HT-29 (cell line): ENCODE results near the gene ZNF423. TPM values are rescaled to one million over a fixed set of nuclear protein-coding genes. Genes with fewer than 3 reads are reported as not detected.

Experiments
- DNase-seq: peaks from one replicate; pipeline ENCODE4 v3.0.0-alpha.2; 2015; ENCODE audit warnings: low spot score
- total RNA-seq: library from RNA; depleted of rRNA; stranded (reverse); fragments of >200 nt; shearing (Covaris generic); gene quantifications from 2 replicates; pipeline ENCODE4 v1.2.3, GENCODE V29; 2014

The ZNF423 gene
- total RNA-seq, 1 experiment from 2014 or later: not detected

DNA sequence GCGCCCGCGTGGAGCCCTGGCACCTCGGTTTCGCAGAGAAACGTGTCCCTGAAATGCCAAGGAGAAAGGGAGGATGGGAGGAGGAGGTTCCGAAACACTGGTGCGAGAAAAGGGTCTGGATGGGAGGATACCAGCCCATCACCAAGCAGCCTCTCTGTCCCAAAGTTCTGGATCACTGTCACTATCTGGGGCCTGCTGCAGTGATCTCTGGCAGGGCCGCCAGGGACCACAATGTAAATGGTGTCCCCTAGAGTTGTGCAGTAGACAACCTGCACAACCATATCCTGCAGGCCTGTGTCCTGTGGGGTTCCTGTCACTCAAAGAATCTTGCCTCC lies 253.0 kb downstream of the ZNF423 start:
- no peak for DNase-seq

DNA sequence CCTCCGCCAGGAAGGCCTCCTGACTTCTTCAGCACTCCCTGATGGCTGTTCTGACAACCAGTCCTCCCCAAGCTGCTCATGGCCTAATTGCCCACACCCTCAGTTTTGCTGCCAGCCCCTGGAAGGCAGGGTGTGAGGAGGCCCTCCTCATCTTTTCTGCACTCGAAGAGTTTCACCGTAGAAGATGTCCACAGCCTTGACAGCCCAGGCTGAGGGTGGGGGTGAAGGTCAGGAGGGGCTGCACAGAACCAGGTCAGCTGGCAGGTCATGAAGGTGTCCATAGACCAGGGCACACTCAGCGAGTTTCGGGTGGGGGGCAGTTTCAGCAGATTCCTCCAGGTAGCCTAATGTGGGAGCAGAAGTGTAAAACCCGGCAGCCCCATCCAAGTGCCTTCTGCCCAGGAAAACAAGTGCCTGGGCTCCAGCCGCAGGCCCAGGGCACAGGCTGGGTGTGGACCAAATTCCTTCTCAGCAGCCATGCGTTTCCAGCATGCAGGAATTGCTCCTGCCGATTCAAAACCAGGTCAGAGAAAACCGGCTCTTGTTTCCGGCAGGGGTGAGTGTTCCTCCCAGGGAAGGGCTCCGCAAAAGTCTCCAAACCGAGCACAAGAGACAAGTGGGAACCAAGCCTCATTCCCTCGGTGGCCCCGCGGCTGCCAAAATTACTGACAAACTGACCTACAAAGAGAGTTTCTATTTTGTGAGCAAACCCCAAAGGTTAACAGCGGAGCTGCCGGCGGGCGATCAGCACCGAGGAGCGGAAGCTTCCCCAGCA lies 253.5 kb downstream of the ZNF423 start:
- DNase-seq: no peak

DNA sequence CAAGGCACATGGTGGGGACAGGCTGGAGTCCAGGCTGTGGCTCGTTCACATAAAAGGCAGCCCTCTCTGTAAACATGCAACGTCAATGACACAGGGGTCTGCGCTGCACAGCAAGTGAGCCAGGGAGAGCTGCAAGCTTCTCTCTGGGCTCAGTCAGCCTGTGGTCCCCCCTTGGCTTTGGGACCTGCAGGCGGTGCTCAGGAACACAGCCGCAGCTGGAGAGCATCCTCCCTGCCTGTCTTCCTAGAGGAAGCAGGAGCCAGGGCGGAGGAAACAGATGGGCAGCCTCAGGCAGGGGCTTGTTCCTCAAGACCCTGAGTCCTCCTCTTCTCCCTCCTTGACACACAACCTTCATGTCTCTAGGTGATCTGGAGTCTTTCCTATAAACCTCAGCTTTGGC lies 254.3 kb downstream of the ZNF423 start:
- DNase-seq: no peak

DNA sequence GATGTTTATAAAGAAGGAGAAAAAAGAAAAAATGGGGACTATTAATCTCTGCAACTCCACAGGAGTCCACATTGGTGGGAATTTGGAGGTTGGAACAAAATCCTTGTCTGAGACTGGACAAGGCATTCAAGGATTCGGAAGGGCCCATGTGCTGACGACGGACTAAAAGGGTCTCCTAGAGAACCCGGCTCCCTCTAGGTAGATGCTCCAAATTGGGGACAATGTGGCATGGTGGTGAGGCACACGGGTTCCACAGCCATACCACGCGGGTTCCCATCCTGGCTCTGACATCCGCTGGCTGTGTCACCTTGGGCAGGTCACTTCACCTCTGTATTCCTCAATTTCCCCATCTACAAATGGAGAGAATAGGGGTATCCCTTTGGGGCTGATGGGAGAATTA lies 254.9 kb downstream of the ZNF423 start:
- DNase-seq: no peak

DNA sequence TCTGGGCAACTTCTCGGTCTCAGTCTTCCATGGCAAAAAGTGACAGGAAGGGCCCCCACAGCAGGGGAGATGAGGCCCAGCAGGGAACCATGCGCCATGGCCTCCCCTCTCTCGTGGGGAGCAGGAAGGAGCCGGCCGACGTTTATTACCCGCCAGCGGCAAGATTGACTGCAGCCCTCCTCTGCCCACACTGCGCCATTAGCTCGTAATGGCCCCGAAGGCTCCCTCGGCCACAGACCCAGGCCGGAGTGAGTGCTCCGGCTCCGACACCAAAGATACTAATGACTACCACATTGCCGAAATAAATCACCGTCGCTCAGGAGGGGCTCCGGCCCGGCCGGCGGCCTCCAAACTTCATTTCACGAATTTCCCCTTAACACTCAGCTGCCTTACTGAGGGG lies 255.4 kb downstream of the ZNF423 start:
- no peak for DNase-seq

DNA sequence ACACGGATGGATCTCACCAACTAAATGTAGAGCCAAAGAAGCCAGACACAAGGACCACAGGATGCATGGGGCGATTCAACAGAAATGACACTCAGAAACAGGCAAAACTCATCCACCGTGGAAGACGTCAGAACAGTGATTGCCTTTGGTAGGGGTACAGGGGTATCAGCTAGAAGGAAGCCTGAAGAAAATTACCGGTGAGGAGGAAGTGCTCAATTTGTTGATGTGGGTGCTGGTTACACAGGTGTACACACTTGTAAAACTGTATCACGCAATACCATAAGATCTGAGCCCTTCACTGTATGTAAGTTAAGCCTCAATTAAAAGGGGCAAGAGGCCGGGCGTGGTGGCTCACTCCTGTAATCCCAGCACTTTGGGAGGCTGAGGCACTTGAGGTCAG lies 256.2 kb downstream of the ZNF423 start:
- no peak for DNase-seq

DNA sequence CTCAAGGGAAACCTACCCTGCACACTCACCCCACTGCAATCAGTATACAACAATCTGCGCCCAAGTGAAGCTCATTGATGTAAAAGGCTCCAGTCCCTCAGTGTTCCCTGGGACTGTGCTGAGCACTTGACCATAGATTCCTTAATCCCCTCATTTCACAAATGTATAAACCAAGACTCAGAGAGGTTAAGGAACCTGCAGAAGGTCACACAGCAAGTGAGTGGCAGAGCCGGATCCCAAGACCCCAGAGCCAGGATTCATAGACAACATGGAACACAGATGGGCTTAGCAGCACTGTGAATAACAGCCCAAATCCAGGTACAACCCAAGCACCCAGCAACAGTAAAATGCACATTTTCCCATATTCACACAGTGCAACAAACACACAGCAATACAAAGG lies 256.6 kb downstream of the ZNF423 start:
- DNase-seq: no peak

DNA sequence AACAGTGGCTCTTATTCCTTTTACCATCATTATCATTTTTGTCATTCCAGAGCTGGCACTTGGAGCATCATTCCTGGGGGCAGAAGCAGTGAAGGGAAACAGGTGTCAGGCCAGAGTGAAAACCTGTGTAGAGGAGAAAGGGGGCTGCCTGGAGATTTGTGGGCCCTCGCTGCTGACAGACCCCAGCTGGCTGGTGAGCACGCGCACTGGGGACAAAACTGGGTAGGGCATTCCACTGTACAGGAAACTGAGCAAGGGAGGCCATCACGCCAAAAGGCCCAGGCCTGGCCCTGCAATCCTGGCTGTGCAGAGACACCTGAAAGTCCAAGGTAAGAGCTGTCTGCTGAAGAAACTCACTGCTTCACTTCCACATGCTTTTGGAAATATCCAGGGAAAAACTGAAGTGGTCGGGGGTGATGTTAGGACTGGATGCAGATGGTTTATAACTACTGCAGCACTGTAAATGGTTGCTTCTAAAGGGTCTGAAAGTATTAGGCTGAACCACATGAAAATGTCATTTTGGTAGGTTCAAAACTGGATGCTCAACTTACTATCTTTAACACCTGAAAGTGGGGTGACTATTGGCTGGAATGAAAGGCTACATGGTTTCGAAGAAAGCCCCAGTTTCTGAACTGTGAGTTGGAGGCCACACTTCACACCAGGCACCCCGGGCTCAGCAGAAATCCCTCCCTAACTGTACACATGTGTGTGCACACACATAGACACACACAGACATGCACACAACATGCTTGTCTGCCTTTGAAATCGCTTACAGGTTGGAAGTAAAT lies 257.3 kb downstream of the ZNF423 start:
- no peak for DNase-seq

DNA sequence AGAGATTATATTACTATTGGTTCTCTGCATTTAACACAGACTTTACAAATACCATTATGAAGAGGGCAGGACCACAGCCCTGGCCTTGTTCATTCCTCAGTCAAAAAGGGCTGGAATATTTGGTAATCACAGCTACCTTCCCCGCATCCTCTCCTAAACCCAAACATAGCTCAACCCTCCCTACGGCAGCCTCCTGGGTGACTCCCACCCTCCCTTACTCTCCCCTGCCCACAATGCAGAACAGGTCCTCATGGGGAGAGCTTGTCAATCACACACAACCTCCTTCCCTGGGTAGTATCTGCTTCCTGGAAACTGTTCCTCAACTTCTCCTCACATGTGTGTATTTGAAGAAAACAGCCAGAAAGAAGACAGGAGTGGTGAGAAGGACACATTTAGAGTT lies 258.1 kb downstream of the ZNF423 start:
- DNase-seq: no peak

DNA sequence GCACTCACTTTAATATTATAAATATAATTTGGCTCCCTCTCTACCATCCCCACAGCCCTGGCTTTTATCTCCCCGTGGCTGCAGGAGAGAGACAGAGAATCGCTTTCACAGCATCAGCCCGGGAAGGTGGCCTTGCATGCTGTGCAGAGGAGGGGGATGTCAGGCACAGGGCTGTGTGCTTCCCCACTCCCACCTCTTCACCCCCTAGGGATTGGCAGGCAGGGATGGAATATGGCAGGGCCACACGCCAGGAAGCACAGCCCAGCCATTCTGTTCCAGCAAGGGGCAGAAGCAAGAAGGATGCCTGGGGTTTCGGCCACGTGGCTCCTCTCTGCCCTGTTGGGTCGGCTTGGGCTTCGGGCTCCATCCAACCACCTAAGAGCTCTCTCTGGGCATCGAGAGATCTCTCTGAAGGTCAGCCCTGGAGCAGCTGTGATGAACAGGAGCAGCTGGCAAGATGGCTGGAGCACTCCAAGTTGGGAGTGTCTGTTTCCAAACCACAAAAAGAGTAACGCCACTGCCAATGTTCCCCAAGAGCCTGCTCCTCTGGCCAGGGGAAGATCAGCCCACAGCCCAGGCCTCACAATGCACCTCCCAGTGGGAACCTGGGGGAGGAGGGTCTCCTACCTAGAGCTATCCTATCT lies 259.1 kb downstream of the ZNF423 start:
- DNase-seq: no peak

DNA sequence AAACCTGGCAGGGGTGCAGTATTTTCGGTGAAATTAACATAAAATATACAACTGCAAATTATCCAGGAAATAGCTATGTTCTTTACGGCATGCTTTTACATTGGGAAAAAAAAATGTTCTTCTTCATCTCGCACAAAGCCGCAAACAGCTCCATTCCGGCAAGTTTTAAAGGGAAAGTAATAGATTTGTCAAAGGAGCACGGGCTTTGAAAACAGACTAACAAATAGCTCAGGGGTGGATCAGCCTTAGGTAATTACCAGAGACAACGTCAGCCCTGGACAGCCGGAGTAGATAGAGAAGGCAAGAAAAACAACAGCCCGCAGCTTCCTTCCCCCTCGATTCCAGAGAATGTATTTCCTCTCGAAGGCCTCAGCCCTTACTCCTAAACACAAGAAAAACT lies 259.8 kb downstream of the ZNF423 start:
- no peak for DNase-seq

DNA sequence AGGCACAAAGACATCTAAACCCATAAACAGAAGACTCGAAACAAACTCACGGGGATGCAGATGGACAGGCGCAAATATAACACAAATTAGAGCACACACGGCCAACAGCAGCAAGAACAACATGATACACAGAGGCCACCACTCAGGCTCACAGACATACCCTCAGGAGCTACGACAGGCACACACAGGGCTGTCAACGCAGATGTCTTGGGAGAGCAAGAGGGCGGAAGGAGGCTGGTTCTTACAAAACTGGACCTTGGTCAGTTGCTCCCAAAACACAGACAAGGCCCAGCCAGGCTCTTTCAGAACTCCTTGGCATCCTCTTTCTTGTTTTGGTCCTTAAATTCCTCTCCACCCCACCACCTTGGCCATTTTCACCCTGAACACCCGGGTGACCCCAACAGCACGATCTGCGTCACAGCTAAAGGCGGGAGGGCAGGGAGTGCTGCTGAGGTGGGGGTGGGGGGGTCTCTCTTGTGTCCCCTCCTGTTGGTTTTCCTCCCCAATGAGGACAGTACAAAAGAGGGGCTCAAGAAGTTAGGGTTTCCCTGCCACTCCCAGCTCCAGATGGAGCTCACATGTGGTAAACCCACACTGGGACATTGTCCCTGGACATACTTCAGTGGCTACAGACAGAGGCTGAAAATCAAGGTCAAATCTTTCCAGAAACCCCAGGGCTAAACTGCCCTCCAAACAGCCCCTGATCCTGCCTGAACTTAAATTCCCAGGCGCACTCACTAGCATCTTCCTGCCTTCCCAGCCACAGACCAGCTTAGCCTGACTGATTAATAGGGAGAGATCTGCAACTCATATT lies 261.0 kb downstream of the ZNF423 start:
- DNase-seq: no peak

DNA sequence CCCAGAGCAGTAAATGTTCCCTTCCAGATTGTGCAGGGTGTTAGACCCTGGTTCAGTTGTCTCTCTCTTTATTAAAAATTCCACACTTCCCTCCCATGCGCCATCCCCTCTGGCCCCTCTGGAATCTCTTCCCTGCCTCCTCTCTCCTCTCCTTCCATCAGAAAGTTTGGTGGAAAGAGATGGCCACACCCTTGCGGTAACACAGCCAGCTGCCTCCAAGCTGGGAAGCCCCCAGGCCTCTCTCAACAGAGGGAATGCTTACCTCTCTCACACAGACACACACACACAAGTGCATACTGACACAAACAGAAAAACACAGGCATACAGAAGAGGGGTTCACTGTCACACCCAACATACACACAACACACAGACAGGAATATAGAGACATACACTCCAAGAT lies 261.8 kb downstream of the ZNF423 start:
- no peak for DNase-seq

DNA sequence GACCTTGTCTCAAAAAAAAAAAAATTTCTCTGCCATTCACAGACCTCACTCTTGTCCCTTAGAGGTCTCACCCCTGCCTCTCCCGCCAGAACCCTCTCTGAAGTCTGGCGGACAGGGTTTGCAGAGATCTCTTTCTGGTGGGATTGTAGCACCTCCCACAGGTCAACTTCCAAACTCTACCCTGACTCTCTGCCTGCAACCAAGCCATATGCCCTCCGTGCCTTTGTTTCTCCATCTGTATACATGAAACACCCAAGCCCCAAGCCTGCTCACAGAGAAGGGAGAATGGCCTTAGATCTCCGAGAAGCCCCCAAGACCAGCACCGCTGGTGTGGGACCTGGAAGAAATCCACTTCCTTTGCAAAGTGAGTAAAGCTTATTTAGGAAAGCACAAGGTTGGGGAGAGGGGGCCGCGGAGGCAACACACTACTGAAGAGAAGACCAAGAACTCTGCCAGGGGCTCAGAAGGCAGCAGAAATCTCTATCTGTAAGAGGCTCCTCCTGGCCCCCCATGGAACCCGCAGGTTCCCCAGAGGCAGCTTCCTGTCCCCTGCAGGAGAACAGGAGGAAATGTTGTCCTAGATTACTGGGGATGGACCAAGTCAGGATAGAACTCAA lies 262.4 kb downstream of the ZNF423 start:
- DNase-seq: no peak

DNA sequence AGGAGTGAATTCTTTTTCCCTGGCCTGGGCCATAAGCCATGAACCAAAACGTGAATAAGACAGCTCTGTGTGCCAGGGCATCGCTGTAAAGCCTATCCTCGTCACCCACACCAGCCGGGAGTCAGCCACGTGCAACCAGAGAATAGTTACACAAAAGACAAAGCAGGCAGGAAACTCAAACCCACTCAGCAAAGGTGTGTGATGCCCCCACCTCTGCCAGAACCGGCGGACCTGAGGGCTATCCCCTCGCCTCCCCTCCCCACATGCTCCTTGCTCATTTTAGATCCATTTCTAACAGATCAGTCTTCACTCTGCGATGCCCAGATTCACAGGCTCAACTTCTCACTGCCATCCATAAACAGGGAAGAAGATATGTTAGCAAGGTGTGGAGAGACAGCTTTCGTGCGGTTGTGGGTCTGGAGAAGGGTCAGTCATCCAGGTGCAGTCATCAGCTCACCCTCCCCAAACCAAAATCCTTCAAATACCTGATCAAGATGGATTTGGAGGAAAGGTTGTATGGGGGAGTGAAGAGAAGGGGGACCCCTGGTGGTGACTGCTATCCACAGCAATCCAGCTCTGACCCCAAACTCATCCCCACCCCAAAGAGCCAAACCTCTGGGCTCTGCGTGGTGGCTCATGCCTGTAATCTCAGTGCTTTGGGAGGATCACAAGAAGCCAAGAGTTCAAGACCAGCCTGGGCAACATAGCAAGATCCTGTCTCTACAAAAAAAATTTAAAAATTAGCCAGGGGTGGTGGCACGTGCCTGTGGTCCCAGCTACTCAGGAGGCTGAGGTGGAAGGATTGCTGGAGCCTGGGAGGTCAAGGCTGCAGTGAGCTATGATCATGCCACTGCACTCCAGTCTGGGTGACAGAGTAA lies 263.1 kb downstream of the ZNF423 start:
- DNase-seq: peak; percentile 41

DNA sequence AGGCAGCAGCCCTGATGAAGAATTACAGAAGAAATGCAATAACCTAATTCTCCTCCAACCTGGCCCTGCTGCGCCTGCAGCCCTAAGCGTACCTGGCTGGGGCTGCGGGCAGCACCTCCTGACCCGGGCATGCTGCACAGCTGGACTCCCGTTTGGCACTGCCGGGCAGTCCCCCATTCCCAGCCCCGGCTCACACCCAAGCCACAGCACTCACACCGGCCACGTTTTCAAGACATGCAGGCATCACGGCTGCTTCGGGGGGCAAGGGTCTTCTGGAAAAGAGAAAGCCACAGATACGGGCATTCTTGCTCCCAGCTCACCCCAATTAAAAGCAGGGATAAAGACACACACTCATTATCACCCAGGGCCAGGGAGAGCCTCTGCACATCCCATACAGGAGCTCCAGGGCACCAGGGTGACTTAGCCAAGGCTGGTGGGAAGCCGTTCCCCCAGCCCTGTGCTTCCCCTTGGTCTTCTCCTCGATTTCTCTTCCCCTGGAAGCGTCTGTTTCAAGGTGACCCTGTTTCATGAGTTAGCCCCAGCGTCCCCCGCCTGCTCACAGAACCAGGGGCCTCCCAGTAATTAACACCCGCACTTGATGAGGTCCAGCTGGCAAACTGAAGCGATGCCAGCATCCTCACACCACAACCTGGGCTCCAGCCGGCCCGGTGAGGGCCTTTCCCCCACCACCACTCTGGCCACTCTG lies 265.6 kb downstream of the ZNF423 start:
- no peak for DNase-seq

DNA sequence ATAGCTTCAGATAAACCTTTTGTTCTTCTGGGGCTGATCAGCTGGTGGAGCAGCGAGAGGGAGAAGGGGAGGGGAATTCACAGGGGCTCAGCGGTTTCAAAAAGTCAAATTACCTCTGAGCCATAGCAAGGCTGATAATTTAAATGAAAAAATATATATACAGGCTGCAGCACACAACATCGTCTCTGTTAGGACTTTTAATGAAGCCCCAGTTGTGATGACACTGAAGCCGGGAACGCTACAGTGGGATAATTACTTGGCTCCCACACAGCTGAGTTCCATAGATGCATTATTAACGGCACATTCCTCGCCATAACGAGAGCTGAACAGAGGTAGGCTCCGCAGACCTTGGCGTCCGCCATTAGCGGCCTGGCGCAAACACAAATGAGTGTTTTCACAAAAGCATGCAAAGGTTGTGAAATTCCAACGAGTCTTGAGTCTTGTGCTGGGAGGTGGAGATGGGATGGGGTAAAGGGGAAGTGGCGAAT lies 266.3 kb downstream of the ZNF423 start:
- no peak for DNase-seq

DNA sequence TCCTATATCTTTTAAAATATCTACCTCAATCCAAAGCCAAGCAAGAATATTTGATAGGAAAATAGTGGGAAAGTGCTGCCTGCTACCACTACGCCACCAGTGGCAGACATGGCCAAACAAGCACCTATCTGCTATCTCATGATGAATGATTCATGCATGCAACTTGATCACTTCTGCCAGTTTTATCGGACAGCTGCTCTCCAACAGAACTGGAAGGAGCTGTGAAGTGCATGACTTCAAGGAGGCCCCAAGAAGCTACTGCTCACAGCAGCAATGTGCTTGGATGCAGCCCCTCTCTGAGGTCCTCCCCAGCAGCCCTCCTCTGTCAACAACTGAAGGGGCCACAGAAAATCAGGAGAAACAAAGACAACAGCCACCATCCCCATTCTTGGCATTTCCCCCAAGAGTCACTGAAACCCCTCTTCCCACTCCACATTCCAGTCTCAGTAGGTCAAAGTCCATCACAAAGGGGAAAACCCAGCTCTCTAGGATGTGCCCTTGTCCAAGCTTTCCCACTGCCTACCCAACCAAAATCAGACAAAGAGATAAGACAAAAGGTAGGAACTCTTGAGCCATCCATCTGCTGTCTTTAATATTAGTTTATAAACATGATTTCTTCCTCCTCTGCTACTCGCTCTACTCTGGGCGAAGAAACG lies 267.1 kb downstream of the ZNF423 start:
- no peak for DNase-seq

DNA sequence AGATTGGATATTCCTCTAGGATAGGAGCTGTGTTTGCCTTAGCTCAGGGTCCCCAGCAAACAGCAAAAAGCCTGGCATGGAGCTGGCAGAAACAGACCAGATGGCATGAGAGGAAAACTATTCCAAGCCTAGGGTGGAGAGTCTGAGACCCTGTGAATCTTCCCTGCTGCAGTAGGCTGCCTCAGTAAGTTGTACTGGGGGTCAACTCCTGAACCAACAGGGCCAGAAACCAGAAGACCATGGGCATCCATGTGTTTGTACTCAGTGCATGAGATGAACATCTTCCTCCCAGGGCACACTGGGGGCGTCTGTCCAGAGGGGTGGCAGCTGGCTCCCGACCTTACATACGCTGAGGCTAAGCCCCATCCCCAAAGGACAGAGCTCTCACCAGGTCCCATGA lies 267.9 kb downstream of the ZNF423 start:
- no peak for DNase-seq
